ENCODE results near the gene SEMA3A.

DNA sequence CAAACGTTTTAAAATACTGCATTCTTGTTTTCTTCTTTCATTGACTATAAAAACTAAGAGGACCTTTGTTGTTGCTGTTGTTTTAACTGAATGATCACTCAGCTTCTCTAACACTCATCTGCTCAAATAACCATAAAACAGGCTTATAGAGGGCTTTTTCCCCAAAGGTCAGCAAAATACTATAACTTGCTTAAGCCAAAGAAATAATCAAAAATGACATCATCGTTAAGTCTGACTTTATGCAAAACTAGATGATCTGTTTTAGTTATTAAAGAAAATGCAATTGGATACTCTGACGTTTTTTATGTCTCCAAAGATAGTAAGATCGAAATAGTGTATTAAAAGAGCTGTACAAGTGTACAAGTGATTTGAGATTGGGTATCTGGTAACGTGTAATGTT lies 152.9 kb downstream of the SEMA3A start:
- TF ChIP-seq, protein P1, sequence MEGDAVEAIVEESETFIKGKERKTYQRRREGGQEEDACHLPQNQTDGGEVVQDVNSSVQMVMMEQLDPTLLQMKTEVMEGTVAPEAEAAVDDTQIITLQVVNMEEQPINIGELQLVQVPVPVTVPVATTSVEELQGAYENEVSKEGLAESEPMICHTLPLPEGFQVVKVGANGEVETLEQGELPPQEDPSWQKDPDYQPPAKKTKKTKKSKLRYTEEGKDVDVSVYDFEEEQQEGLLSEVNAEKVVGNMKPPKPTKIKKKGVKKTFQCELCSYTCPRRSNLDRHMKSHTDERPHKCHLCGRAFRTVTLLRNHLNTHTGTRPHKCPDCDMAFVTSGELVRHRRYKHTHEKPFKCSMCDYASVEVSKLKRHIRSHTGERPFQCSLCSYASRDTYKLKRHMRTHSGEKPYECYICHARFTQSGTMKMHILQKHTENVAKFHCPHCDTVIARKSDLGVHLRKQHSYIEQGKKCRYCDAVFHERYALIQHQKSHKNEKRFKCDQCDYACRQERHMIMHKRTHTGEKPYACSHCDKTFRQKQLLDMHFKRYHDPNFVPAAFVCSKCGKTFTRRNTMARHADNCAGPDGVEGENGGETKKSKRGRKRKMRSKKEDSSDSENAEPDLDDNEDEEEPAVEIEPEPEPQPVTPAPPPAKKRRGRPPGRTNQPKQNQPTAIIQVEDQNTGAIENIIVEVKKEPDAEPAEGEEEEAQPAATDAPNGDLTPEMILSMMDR (IDR thresholded peaks at IDR 0.05; ENCODE audit: low read depth, low read length) = no peak
- no peak for TF ChIP-seq EZH2phosphoT487 (IDR thresholded peaks at IDR 0.05; ENCODE audit: low read depth)

Measured in OCI-LY3 (cell line).